Measurements from ENCODE around the gene CSF3R. TPM values are rescaled to one million over a fixed set of nuclear protein-coding genes. Genes with fewer than 3 reads are reported as not detected.

CSF3R gene
- total and polyA plus RNA-seq, 9 of the 15 experiments (the other 6 are each of a cell fraction or from before 2014, with no cell fraction given): 0.21 to 0.86 (median 0.40) TPM; not detected in 1

DNA sequence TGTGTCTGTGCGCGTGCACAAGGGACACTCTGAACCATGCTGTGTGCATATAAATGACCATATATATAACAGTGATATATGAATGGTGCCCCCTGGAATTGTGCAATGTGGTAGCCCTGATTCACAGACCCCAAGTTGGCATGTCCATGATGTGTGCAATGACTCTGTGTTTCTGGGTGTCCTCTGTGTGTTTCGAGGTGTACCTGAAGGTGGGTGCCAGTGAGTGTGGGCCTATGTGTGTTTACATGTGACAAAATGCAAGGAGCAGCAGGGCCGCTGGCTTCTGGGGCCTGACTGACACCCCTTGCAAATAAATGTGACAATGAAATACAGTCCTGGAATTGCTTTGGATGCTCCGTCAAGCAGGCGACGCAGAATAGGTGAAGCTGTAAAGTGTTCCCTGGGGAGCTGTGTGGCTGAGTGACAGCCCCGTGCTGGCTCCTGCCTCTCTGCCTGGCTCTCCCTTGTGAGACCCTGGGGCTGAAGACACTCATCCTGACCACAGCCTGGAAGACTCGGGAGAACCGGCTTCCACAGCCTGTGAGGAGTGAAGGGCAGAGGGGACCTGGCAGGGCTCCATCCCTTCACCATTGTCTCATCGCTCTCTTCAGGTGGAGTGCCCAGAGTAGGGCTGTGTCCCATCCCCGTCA is 38.2 kb upstream of the CSF3R start:
- POLR2A ChIA-PET: interaction anchor here (1.0 kb wide), 1 partner anchor 54 kb away, joined by 3 read pairs; no protein-coding TSS in a partner anchor

More for the DNA sequence above, 38.2 kb upstream of the CSF3R start:
- no peak for DNase-seq (ENCODE audit: extremely low read depth in 1 of 4, low spot score in 3 of 4)
- Histone ChIP-seq H4K20me1 (replicated peaks; ENCODE audit: control insufficient read depth, insufficient read depth, low read length) (no peaks in the 10 kb centered on the region), H3K4me1 (replicated peaks in 1 of 2; ENCODE audit: control insufficient read depth in 2 of 2, insufficient read depth in 2 of 2, low read length in 2 of 2) (peaks cover 20 to 22% of the 10 kb centered on the region in 2 experiments; a peak in 4 of 5 replicates), H3K4me2 (ENCODE audit: insufficient read depth, low read length) (no peak overlapping the region), H3K9ac (ENCODE audit: insufficient read depth in 1 of 2, low read depth in 2 of 2, low read length in 2 of 2) (no peak overlapping the region), H3K27ac (ENCODE audit: extremely low read depth, low read depth, low read length) (no peak overlapping the region), H2AFZ (ENCODE audit: low read depth, low read length) (no peak overlapping the region), H3K36me3 (ENCODE audit: control insufficient read depth, insufficient read depth, low read length) (no peaks in the 10 kb centered on the region), H3K79me2 (ENCODE audit: control insufficient read depth, insufficient read depth, low read length) (no peaks in the 10 kb centered on the region), H3K27me3 (ENCODE audit: control insufficient read depth in 2 of 2, insufficient read depth in 2 of 2, low read length in 2 of 2) (no peaks in the 10 kb centered on the region; a peak in 1 of 5 replicates), H3K9me3 (replicated peaks; ENCODE audit: control insufficient read depth, insufficient read depth, low read depth, low read length) (no peaks in the 10 kb centered on the region), H3K9me1 (ENCODE audit: control insufficient read depth, insufficient read depth, low read length) (no peaks in the 10 kb centered on the region), H3K4me3 (no peak overlapping the region)
- no peak for TF ChIP-seq NFATC3 (IDR thresholded peaks at IDR 0.05)
- TF ChIP-seq, protein P1, sequence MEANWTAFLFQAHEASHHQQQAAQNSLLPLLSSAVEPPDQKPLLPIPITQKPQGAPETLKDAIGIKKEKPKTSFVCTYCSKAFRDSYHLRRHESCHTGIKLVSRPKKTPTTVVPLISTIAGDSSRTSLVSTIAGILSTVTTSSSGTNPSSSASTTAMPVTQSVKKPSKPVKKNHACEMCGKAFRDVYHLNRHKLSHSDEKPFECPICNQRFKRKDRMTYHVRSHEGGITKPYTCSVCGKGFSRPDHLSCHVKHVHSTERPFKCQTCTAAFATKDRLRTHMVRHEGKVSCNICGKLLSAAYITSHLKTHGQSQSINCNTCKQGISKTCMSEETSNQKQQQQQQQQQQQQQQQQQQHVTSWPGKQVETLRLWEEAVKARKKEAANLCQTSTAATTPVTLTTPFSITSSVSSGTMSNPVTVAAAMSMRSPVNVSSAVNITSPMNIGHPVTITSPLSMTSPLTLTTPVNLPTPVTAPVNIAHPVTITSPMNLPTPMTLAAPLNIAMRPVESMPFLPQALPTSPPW (CRISPR knock-in tag; IDR thresholded peaks at IDR 0.05): no peak
- TF ChIP-seq, protein P2, sequence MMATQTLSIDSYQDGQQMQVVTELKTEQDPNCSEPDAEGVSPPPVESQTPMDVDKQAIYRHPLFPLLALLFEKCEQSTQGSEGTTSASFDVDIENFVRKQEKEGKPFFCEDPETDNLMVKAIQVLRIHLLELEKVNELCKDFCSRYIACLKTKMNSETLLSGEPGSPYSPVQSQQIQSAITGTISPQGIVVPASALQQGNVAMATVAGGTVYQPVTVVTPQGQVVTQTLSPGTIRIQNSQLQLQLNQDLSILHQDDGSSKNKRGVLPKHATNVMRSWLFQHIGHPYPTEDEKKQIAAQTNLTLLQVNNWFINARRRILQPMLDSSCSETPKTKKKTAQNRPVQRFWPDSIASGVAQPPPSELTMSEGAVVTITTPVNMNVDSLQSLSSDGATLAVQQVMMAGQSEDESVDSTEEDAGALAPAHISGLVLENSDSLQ (IDR thresholded peaks at IDR 0.05): 0 out of 2 replicates have a peak, but pooled peaks have one; percentile 14
- TF ChIP-seq FOXP1 (CRISPR knock-in tag; IDR thresholded peaks at IDR 0.05): no peak
- intact Hi-C loops (cut with micrococcal nuclease): no loop called here
- WGBS (ENCODE audit: insufficient coverage, low coverage, missing lambda C conversion rate): 56% methylated on average over 12 of the region's 12 CpGs
- BruUV-seq (replicated peaks): no TSS peak
- FAIRE-seq: no peak
- in situ Hi-C loops (cut with MboI): no loop called here
- no peak for ATAC-seq
- CTCF ChIA-PET (ENCODE audit: low intra/inter-chr PET ratio): no interaction called here

All from K562 (cell line).